GM13976 (cell line): ENCODE results near the gene HSPB6.
A peak's percentile ranks its signal among the peaks of the same experiment; 100 is the strongest.

Experiments used
- DNase-seq: peaks from one replicate; pipeline ENCODE4 v3.0.0; 2012; ENCODE audit warnings: low spot score
- CTCF ChIP-seq: IDR thresholded peaks from 2 replicates; pipeline ENCODE4 v1.5.1; 2012; ENCODE audit warnings: borderline replicate concordance, mild to moderate bottlenecking; ENCODE audit not compliant: insufficient read depth; ENCODE audit errors: extremely low read depth, missing control alignments, control extremely low read depth
- in situ Hi-C: fragments of 300-500 bp; cut with MboI; formaldehyde crosslinking; loops from one replicate; pipeline ENCODE4 v1.12.0; 2022; ENCODE audit warnings: low sequenced_read_pairs, mixed read lengths, inconsistent platforms; ENCODE audit not compliant: unreplicated experiment

Gene HSPB6

GRCh38 chr19:35714601-35715354 is 42.1 kb downstream of the HSPB6 start:
- peak; percentile 25 for TF ChIP-seq CTCF
- in situ Hi-C loops: no loop called here
- DNase-seq: no peak

GRCh38 chr19:35713904-35714495 is 42.8 kb downstream of the HSPB6 start:
- DNase-seq: no peak
- in situ Hi-C loops: no loop called here
- TF ChIP-seq CTCF: no peak

- no peak for TF ChIP-seq CTCF
- in situ Hi-C loops: no loop called here
- no peak for DNase-seq
These were observed 43.4 kb downstream of the HSPB6 start for GRCh38 chr19:35713506-35713850.

GRCh38 chr19:35712567-35713505 is 44.0 kb downstream of the HSPB6 start:
- TF ChIP-seq CTCF: no peak
- peak; percentile 85 for DNase-seq
- in situ Hi-C loops: no loop called here

GRCh38 chr19:35710784-35711723 is 45.8 kb downstream of the HSPB6 start:
- TF ChIP-seq CTCF: no peak
- DNase-seq: peak; percentile 70

More at GRCh38 chr19:35710784-35711723, 45.8 kb downstream of the HSPB6 start:
- in situ Hi-C loops: no loop called here
